HG03575 (cell line): ENCODE results near the gene BMX.

Experiments used
- ATAC-seq: cut with Tn5 transposase; IDR thresholded peaks from one replicate; pipeline ENCODE4 v1.9.1; 2021; ENCODE audit not compliant: unreplicated experiment, insufficient number of reproducible peaks, low FRiP score; ENCODE audit errors: extremely low read depth

BMX gene

DNA sequence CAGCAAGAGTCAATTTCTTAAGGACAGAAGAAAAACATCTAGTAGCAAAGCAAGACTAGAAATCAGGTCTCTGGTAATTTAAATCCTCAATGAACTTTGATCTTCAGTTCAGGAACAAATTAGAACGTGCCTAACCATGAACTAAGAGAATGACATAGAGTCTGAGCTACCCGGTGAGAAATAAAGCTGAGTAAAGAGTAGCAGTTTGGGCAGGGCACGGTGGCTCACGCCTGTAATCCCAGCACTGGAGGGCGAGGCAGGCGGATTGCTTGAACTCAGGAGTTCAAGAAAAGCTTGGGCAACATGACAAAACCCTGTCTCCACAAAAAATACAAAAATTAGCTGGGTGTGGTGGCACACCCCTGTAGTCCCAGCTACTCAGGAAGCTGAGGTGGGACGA, 62.4 kb downstream of the BMX start:
- no peak for ATAC-seq

GRCh38 chrX:15564981-15565579, 64.5 kb downstream of the BMX start:
- ATAC-seq = no peak

DNA sequence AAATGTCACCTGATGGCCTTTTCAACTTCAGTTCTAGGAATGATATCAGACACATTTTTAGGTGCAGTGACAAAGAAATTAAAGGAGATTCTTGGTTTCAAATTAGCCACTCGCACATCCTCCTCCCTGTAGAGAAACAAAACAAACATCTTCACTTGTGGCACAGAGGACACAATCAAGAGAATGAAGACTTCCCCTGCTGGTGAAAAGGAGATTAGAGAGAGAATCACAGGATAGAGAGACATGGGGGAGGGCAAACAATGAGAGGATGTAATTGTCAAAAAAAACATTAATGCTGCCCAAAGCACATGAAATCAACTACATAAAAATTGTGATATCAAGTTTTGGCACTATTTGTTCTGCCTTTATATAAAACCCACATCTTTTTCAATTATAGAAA, 65.6 kb downstream of the BMX start:
- no peak for ATAC-seq

GRCh38 chrX:15567267-15567666, 66.7 kb downstream of the BMX start:
- ATAC-seq = no peak

GRCh38 chrX:15567886-15568616, 67.4 kb downstream of the BMX start:
- ATAC-seq = no peak

GRCh38 chrX:15570145-15570544, 69.5 kb downstream of the BMX start:
- ATAC-seq = no peak

GRCh38 chrX:15574017-15574416, 73.4 kb downstream of the BMX start:
- ATAC-seq = no peak

- ATAC-seq = no peak
Measured at GRCh38 chrX:15576019-15576418, 75.4 kb downstream of the BMX start.

DNA sequence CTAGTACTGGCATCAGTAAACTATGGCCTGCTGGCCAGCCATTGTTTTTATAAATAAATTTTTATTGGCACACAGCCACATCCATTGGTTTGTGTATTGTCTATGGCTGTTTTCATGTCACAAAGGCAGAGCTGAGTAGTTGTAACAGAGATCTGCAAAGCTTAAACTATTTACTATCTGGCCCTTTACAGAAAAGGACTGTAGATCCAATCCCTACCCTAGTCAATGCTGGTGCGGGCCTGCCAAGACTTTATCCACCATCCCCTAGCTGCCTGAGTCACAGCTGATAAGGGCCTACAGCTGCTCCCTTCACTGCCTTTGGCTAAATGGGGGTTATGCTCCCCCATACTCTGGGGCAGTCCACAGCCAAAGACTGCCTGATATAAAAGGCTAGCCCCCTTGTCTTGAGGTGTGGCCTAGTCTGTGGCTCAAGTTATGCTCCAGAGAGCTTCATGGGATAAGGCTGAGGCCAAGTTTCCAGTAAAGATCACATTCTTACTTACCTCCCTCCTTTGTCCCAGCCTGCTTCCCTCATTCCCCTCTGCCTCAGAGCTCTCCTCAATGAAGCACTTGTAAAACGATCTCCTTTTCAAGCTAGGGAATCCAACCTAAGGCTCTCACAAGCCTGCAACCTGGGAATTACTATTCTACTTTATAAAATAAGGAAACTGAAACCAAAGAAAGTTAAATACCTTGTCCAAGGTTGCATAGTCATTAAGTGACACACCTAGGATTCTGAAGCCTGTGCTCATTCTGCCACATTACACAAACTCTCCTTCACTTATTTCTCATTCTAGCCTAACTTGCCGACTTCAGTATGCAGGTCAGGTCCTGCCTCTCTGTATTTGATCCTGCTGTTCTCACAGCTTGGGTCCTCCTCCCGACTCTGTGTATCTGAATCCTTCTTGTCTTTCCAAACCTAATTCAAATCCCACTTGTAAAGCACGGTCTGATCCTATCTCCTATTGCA, 79.5 kb downstream of the BMX start:
- no peak for ATAC-seq

DNA sequence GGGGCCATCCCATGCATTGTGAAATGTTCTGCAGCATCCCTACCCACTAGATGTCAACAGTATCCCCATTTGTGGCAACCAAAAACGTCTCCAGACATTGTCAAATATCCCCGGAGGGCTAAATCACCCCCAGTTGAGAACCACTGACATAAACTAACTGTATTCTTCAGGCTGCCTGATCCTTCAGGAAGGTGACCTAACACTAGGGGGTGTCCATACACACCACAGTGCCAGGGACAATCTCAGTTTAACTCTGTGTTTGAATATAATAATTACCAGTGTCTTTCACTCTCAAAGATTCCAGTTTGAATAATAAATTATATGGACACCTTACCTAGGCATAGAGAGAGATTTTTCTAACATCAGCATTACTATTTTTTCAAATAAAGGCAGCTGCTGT, 93.8 kb downstream of the BMX start:
- ATAC-seq = no peak

- no peak for ATAC-seq
Measured at GRCh38 chrX:15598026-15598425, 97.4 kb downstream of the BMX start.

DNA sequence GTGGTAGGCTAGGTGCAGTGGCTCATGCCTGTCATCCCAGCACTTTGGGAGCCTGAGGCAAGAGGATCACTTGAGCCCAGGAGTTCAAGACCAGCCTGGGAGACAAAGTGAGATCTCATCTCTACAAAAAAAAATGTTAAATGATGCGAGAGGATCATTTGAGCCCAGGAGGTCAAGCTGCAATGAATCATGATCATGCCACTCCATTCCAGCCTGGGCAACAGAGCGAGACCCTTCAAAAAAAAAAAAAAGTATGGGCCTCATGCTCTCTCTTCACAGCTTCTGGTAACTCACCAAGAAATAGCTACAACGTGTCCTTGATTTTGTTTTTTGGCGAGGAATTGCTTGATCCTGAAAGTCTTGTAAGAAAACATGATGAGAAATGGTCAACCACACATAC, 98.9 kb downstream of the BMX start:
- no peak for ATAC-seq

DNA sequence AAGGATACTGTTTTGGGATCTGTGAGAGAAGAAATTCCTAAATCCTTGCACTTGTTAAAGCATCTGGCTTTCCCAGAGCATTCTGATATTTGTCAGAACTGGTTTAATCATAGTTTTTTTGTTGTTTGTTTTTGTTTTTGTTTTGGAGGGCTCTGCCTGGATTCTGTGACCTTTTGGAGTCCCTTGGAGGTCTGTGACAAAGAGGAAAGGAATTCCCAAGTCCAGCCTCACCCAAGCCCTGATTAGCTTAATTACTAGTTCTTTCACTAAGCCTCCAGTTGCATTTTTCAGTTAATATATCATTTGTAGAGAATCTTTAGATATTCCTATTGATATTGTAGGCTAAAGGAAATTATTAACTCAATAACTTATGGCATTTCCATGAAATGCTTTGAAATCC, 99.4 kb downstream of the BMX start:
- ATAC-seq = no peak

GRCh38 chrX:15600745-15601144, 100.1 kb downstream of the BMX start, which contains the start of gene ACE2:
Gene ACE2, minus strand, starts transcription at chrX:15600960. Its CDS starts 49 bp downstream, at chrX:15600911.
- ATAC-seq = no peak

DNA sequence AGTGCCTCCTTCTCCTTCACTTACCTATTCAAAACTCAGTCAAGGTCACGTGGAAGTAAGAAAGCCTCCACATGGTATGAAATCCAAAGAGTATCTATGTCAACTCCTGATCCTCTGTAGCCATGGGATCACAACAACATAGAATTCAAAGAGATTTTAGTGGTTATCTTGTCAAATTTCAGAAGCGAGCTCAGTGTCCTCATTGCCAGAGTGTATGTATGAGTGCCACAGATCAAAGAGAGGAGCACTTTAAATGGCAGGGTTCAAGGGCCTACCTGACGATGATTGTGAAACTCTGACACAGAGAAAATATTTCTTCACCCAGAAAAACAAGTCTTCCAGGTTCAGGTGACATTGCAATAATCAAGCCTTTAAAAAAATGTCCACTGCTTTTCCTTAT, 101.3 kb downstream of the BMX start:
- ATAC-seq = no peak

- ATAC-seq = no peak
Measured at GRCh38 chrX:15602761-15603160, 102.2 kb downstream of the BMX start.

- ATAC-seq = no peak
Measured at GRCh38 chrX:15605226-15605625, 104.6 kb downstream of the BMX start.
